GM12878 (cell line): ENCODE measurements around the gene DRD2.

Experiments used
- CHD2 ChIP-seq: IDR thresholded peaks from 2 replicates; pipeline ENCODE4 v1.6.1; 2011; ENCODE audit warnings: low read depth, low read length, improper control_type of control experiment, borderline replicate concordance
- SUZ12 ChIP-seq: fragments of 200-600 bp; sonication (generic); IDR thresholded peaks from one replicate; pipeline ENCODE4 v1.6.1; 2018; ENCODE audit warnings: antibody characterized with exemption, mild to moderate bottlenecking; ENCODE audit not compliant: unreplicated experiment

GRCh38 chr11:113420808-113421207 is 54.4 kb downstream of the DRD2 start:
- TF ChIP-seq CHD2, result no peak
- no peak for TF ChIP-seq SUZ12
